PC-3 (cell line): ENCODE results near the gene CRTAC1. TPM values are rescaled to one million over a fixed set of nuclear protein-coding genes. Genes with fewer than 3 reads are reported as not detected.
A peak's percentile ranks its signal among the peaks of the same experiment; 100 is the strongest.

Experiments used
- ATAC-seq: fragments of 200-7000 bp; cut with Tn5 transposase; 2 replicates; pipeline ENCODE4 v1.9.1; 2020; ENCODE audit warnings: mild to moderate bottlenecking, moderate library complexity
- Bru-seq: library from RNA; stranded (reverse); fragments of 400-500 nt; gene quantifications from one replicate; lab custom pipeline; 2021; lab: Mats Ljungman, UMichigan
- BruChase-seq, 2 experiments: library from RNA; stranded (reverse); fragments of 400-500 nt; gene quantifications; one replicate each; lab custom pipeline; 2021; lab: Mats Ljungman, UMichigan
- BruUV-seq: library from RNA; stranded (reverse); fragments of 400-500 nt; replicated peaks from 2 replicates; lab custom pipeline; 2021; lab: Mats Ljungman, UMichigan
- CTCF ChIA-PET: fragments of 300-600 bp; sonication (Branson Sonifier 250); formaldehyde crosslinking; loops from one replicate; lab custom pipeline; 2022; ENCODE audit warnings: antibody characterized with exemption; lab: Charles Lee
- POLR2A ChIA-PET: fragments of 300-600 bp; sonication (Branson Sonifier 250); formaldehyde crosslinking; loops from one replicate; lab custom pipeline; 2022; ENCODE audit warnings: antibody characterized with exemption; ENCODE audit not compliant: unreplicated experiment; lab: Charles Lee
- DNase-seq: peaks from one replicate; pipeline ENCODE4 v3.0.0-alpha.2; 2015
- H2AFZ ChIP-seq: fragments of 300-600 bp; sonication (generic); 2 replicates; pipeline ENCODE4 v1.6.0; 2016; ENCODE audit warnings: antibody characterized with exemption, low read length
- H3F3A ChIP-seq: fragments of 300-600 bp; sonication (generic); one replicate; pipeline ENCODE4 v1.6.0; 2017; ENCODE audit warnings: antibody characterized with exemption, low read length, control low read depth, mild to moderate bottlenecking; ENCODE audit not compliant: unreplicated experiment
- H3K27ac ChIP-seq: fragments of 300-600 bp; sonication (generic); 2 replicates; pipeline ENCODE4 v1.5.1; 2016; ENCODE audit warnings: mild to moderate bottlenecking, low read length
- H3K27me3 ChIP-seq: fragments of 300-600 bp; sonication (generic); 2 replicates; pipeline ENCODE4 v1.6.1; 2016; ENCODE audit warnings: low read length, mixed read lengths
- H3K36me3 ChIP-seq: fragments of 300-600 bp; sonication (generic); 2 replicates; pipeline ENCODE4 v1.6.1; 2016; ENCODE audit warnings: low read depth, mixed run types, low read length, mixed read lengths
- H3K4me1 ChIP-seq: fragments of 300-600 bp; sonication (generic); 2 replicates; pipeline ENCODE4 v1.5.1; 2016; ENCODE audit warnings: low read length; ENCODE audit not compliant: insufficient read depth
- H3K4me2 ChIP-seq: fragments of 300-600 bp; sonication (generic); 2 replicates; pipeline ENCODE4 v1.6.0; 2016; ENCODE audit warnings: low read length
- H3K4me3 ChIP-seq: fragments of 300-600 bp; sonication (generic); 2 replicates; pipeline ENCODE4 v1.5.1; 2016; ENCODE audit warnings: mild to moderate bottlenecking, low read length, mixed read lengths
- H3K79me2 ChIP-seq: fragments of 300-600 bp; sonication (generic); 2 replicates; pipeline ENCODE4 v1.6.1; 2017; ENCODE audit warnings: low read length, mixed read lengths
- H3K9ac ChIP-seq: fragments of 300-600 bp; sonication (generic); 2 replicates; pipeline ENCODE4 v1.6.0; 2016; ENCODE audit warnings: mild to moderate bottlenecking, low read length
- H3K9me2 ChIP-seq: fragments of 300-600 bp; sonication (generic); replicated peaks from 2 replicates; pipeline ENCODE4 v1.6.1; 2016; ENCODE audit warnings: mixed run types, low read length, mixed read lengths
- H3K9me3 ChIP-seq: fragments of 300-600 bp; sonication (generic); 2 replicates; pipeline ENCODE4 v1.6.1; 2016; ENCODE audit warnings: low read length, mixed read lengths
- H4K20me1 ChIP-seq: fragments of 300-600 bp; sonication (generic); 2 replicates; pipeline ENCODE4 v1.6.1; 2016; ENCODE audit warnings: low read length, mixed read lengths
- EZH2 ChIP-seq: fragments of 300-600 bp; sonication (generic); IDR thresholded peaks from one replicate; pipeline ENCODE4 v1.6.1; 2017; ENCODE audit warnings: antibody characterized with exemption, mild to moderate bottlenecking, low read length; ENCODE audit not compliant: unreplicated experiment
- EZH2phosphoT487 ChIP-seq: fragments of 300-600 bp; sonication (generic); IDR thresholded peaks from 2 replicates; pipeline ENCODE4 v1.6.1; 2018; ENCODE audit warnings: mild to moderate bottlenecking, antibody characterized with exemption, low read length, borderline replicate concordance
- intact Hi-C: fragments of 100-400 bp; cut with micrococcal nuclease; formaldehyde crosslinking; loops from 2 replicates; pipeline ENCODE4 v1.9.0; 2023
- long read RNA-seq: library from polyadenylated mRNA; unstranded; transcript quantifications from one replicate; pipeline ENCODE4 v2.0.0, GENCODE V29; 2021; ENCODE audit not compliant: unreplicated experiment
- total RNA-seq: library from RNA; depleted of rRNA; stranded (reverse); fragments of >200 nt; gene quantifications from 2 replicates; pipeline ENCODE4 v1.2.3, GENCODE V29; 2014; rRNA removed
- TF ChIP-seq, protein P1 (sequence below): fragments of 300-600 bp; sonication (generic); conservative IDR thresholded peaks from 2 replicates; pipeline ENCODE4 v1.5.1; 2017; ENCODE audit warnings: antibody characterized with exemption, low read depth, mild to moderate bottlenecking, low read length

CRTAC1 gene, protein sequence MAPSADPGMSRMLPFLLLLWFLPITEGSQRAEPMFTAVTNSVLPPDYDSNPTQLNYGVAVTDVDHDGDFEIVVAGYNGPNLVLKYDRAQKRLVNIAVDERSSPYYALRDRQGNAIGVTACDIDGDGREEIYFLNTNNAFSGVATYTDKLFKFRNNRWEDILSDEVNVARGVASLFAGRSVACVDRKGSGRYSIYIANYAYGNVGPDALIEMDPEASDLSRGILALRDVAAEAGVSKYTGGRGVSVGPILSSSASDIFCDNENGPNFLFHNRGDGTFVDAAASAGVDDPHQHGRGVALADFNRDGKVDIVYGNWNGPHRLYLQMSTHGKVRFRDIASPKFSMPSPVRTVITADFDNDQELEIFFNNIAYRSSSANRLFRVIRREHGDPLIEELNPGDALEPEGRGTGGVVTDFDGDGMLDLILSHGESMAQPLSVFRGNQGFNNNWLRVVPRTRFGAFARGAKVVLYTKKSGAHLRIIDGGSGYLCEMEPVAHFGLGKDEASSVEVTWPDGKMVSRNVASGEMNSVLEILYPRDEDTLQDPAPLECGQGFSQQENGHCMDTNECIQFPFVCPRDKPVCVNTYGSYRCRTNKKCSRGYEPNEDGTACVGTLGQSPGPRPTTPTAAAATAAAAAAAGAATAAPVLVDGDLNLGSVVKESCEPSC
- total RNA-seq: not detected in 2 replicates
- percentile 1 among the genes with signal in this experiment for Bru-seq, nascent RNA
- percentile 0 among the genes with signal in this experiment for BruChase-seq, experiment 1, labeled RNA remaining after a 6-hour chase
- percentile 4 among the genes with signal in this experiment for BruChase-seq, experiment 2, labeled RNA remaining after a 2-hour chase
- long read RNA-seq: 0 reads

DNA sequence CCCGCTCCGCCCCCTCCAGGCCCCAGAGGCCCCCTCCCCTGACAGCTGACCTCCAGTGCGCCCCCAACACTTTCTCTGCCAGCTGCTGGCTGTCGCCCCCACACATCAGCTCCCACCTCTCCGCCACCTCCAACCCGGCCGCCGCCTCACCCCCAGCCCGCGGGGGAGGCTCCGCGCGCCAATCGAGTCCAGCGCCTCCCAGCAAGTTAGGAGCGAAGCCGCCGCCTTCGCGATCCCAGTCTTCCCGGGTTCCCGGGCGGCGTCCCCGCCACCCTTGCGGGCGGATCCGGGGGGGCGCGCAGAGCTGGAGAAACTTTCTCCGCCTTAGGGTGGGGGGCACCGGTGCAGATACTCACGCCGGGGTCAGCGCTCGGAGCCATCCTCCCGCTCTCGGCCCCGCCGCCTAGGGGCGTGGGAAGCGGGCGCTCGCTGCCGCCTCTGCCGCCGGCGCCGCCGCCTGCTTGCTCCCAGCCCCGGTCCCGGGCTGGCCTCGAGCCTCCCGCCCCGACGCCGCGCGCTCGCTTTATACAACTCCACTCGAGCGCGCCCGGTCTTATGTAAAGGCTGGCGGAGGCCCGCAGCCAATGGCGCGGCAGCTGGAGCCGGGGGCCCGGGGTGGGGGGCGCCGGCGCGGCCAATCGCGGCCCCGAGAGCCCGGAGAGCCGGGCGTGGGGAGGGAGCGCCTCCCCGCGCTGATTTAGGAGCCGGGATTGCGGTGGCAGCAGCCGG lies at the start of gene CRTAC1:
Gene CRTAC1 (minus strand): TSS at position 529 of the 729 bp plus-strand sequence. CDS start 149 bp downstream, at position 380.
- no peak within 1 kb of the TSS for H3K27ac ChIP-seq
- no TSS peak for BruUV-seq
- no peak within 1 kb of the TSS for H3K4me3 ChIP-seq
- ChIA-PET CTCF (no interaction called here), POLR2A (no interaction called here)
- H3K4me2 ChIP-seq: no peak within 1 kb of the TSS
- ATAC-seq (no peak), DNase-seq (no peak)
- no peaks in the 10 kb centered on the region for H3K79me2 ChIP-seq
- no peaks in the 10 kb centered on the region for H3K36me3 ChIP-seq
- TF ChIP-seq EZH2phosphoT487 (no peak; the same call in 1 of the 2 replicates), EZH2 (no peak)
- TF ChIP-seq, protein P1, sequence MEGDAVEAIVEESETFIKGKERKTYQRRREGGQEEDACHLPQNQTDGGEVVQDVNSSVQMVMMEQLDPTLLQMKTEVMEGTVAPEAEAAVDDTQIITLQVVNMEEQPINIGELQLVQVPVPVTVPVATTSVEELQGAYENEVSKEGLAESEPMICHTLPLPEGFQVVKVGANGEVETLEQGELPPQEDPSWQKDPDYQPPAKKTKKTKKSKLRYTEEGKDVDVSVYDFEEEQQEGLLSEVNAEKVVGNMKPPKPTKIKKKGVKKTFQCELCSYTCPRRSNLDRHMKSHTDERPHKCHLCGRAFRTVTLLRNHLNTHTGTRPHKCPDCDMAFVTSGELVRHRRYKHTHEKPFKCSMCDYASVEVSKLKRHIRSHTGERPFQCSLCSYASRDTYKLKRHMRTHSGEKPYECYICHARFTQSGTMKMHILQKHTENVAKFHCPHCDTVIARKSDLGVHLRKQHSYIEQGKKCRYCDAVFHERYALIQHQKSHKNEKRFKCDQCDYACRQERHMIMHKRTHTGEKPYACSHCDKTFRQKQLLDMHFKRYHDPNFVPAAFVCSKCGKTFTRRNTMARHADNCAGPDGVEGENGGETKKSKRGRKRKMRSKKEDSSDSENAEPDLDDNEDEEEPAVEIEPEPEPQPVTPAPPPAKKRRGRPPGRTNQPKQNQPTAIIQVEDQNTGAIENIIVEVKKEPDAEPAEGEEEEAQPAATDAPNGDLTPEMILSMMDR: no peak
- intact Hi-C loops: no loop called here
- no peak within 1 kb of the TSS for H2AFZ ChIP-seq
- H4K20me1 ChIP-seq: no peaks in the 10 kb centered on the region
- H3K9me2 ChIP-seq: no peaks in the 10 kb centered on the region
- H3K9me3 ChIP-seq: no peaks in the 10 kb centered on the region
- H3F3A ChIP-seq: no peaks in the 10 kb centered on the region
- H3K9ac ChIP-seq: no peak within 1 kb of the TSS
- H3K27me3 ChIP-seq: peaks cover 26% of the 10 kb centered on the region
- H3K4me1 ChIP-seq: no peaks in the 10 kb centered on the region

DNA sequence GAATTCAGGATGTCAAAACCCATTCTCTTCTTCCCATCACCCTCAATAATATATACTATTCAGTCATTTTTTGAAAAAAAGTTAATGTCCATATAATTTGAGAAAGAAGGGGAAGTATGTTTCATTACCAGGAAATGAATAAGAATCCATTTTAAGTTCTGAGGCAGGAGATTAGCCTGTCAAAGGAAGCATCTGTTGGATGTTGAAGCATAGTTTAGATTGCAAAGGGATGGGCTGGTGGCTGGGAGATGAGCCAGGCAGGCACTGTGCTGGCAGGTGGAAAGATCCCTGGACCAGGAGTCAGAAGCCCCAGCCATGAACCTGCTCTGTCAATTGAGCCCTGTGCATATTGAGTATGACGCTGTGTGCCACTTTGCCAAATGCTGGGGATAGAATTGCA lies 48.4 kb upstream of the CRTAC1 start:
- no peaks in the 10 kb centered on the region for H3K4me1 ChIP-seq
- H3K79me2 ChIP-seq: no peaks in the 10 kb centered on the region
- intact Hi-C loops: no loop called here
- no peaks in the 10 kb centered on the region for H3F3A ChIP-seq
- BruUV-seq: no TSS peak
- no peak overlapping the region for H3K27ac ChIP-seq
- ChIA-PET POLR2A (no interaction called here), CTCF (no interaction called here)
- no peaks in the 10 kb centered on the region for H3K9me3 ChIP-seq
- no peaks in the 10 kb centered on the region for H3K9me2 ChIP-seq
- H3K27me3 ChIP-seq: peaks cover 4% of the 10 kb centered on the region; the same call in 1 of the 2 replicates
- no peaks in the 10 kb centered on the region for H3K36me3 ChIP-seq
- no peak overlapping the region for H3K9ac ChIP-seq
- no peak for ATAC-seq
- DNase-seq: no peak
- no peak overlapping the region for H2AFZ ChIP-seq
- no peak for TF ChIP-seq EZH2
- TF ChIP-seq, protein P1: no peak
- no peak for TF ChIP-seq EZH2phosphoT487
- no peak overlapping the region for H3K4me3 ChIP-seq
- no peaks in the 10 kb centered on the region for H4K20me1 ChIP-seq
- no peak overlapping the region for H3K4me2 ChIP-seq
